A549 treated with Mapracorat at 1 μM for 4 hours (cell line): ENCODE measurements around the gene HDAC7. TPM values are rescaled to one million over a fixed set of nuclear protein-coding genes. Genes with fewer than 3 reads are reported as not detected.

ENCODE experiments used
- total RNA-seq: library from RNA; stranded (reverse); fragments of 200-300 nt; extraction: Qiagen RNA extraction; gene quantifications from 5 replicates; pipeline ENCODE4 v1.2.3, GENCODE V29; 2022

Gene HDAC7
- 50.9 to 66.1 TPM (median 63.9 TPM) in 5 replicates for total RNA-seq

GRCh38 chr12:47819896-47820630 is at the start of gene HDAC7:
Gene HDAC7 (minus strand): TSS chr12:47819903. CDS start chr12:47819785, 118 bp downstream.

GRCh38 chr12:47773062-47773857 is 46.4 kb downstream of the HDAC7 start, which contains the start of gene SLC48A1:
Gene SLC48A1 (plus strand): TSS chr12:47773238. CDS start chr12:47773305, 67 bp downstream.

GRCh38 chr12:47758834-47759690 is 60.6 kb downstream of the HDAC7 start, which contains the start of gene RAPGEF3:
Gene RAPGEF3 (minus strand): TSS chr12:47758880. CDS start chr12:47758556, 324 bp downstream.

Other genes starting within 250 kb of the HDAC7 start
- 33.1 to 48.7 TPM (median 44.1 TPM) in 5 replicates for gene RPAP3, start 113.9 kb downstream of the HDAC7 start, total RNA-seq
- gene ENDOU, start 94.4 kb downstream of the HDAC7 start, total RNA-seq = not detected in 5 replicates
- gene RAPGEF3, start 61.0 kb downstream of the HDAC7 start, total RNA-seq = 0.40 to 0.65 TPM (median 0.45 TPM) in 5 replicates
- 20.5 to 29.4 TPM (median 25.2 TPM) in 5 replicates for gene SLC48A1, start 46.7 kb downstream of the HDAC7 start, total RNA-seq
- 2.1 to 3.2 TPM (median 2.9 TPM) in 5 replicates for gene VDR, start 85.1 kb upstream of the HDAC7 start, total RNA-seq
- gene TMEM106C, start 143.7 kb upstream of the HDAC7 start, total RNA-seq = 119 to 142 TPM (median 127 TPM) in 5 replicates
- 0.07 to 0.15 TPM (median 0.10 TPM) in 4 of 5 replicates, not detected in the other for gene COL2A1, start 184.6 kb upstream of the HDAC7 start, total RNA-seq